Vagina (tissue), 2 donors: Measurements from ENCODE around the gene SLCO2A1.

Experiments used
- CTCF ChIP-seq, 3 experiments: fragments of 450-650 bp in 2 of 3; fragments of 200-600 bp in 1 of 3; sonication (generic) in 1 of 3; IDR thresholded peaks; one replicate each; pipeline ENCODE4 v1.5.1; 2017 to 2019; ENCODE audit warnings: antibody characterized with exemption in 3 of 3, mild to moderate bottlenecking in 2 of 3, moderate library complexity in 2 of 3
- POLR2A ChIP-seq, 2 donors: fragments of 450-650 bp; IDR thresholded peaks; one replicate each; pipeline ENCODE4 v1.6.1; 2017; ENCODE audit warnings: antibody characterized with exemption in 2 of 2, mild to moderate bottlenecking in 2 of 2, moderate library complexity in 2 of 2
- POLR2AphosphoS5 ChIP-seq, 2 donors: sonication (generic); formaldehyde crosslinking; IDR thresholded peaks; one replicate each; pipeline ENCODE4 v1.9.0; 2017; ENCODE audit warnings: antibody characterized with exemption in 2 of 2, mild to moderate bottlenecking in 2 of 2, low read depth in 1 of 2; ENCODE audit not compliant: insufficient read depth in 1 of 2

- TF ChIP-seq CTCF (IDR thresholded peaks at IDR 0.05) = no peak
- TF ChIP-seq POLR2A (IDR thresholded peaks at IDR 0.05) = no peak
- no peak for TF ChIP-seq POLR2AphosphoS5 (IDR thresholded peaks at IDR 0.05; ENCODE audit: insufficient read depth in 1 of 2, low read depth in 1 of 2)
Observed at GRCh38 chr3:133954717-133955360, 74.9 kb downstream of the SLCO2A1 start.
